GM12874 (cell line): ENCODE results near the gene SIAH1.

ENCODE experiments used
- CTCF ChIP-seq: IDR thresholded peaks from 2 replicates; pipeline ENCODE4 v1.5.1; 2011; ENCODE audit warnings: low read depth, mild to moderate bottlenecking, control low read depth, low read length, moderate library complexity; ENCODE audit not compliant: insufficient read depth

SIAH1 gene

GRCh38 chr16:48317614-48318315, 67.4 kb downstream of the SIAH1 start:
- no peak for TF ChIP-seq CTCF

GRCh38 chr16:48317026-48317425, 68.2 kb downstream of the SIAH1 start:
- TF ChIP-seq CTCF, result no peak

- TF ChIP-seq CTCF, result no peak
These were observed 74.1 kb downstream of the SIAH1 start for GRCh38 chr16:48310908-48311641.
